Transverse colon (tissue), 4 donors: ENCODE results near the gene STARD9.

Experiments
- EP300 ChIP-seq: sonication (generic); formaldehyde crosslinking; IDR thresholded peaks from one replicate; pipeline ENCODE4 v1.6.1; 2017; ENCODE audit warnings: antibody characterized with exemption, low read depth
- POLR2A ChIP-seq: fragments of 450-650 bp; IDR thresholded peaks from one replicate; pipeline ENCODE4 v1.6.1; 2016; ENCODE audit warnings: antibody characterized with exemption, mild to moderate bottlenecking, moderate library complexity
- POLR2AphosphoS5 ChIP-seq, 3 donors: sonication (generic); formaldehyde crosslinking; IDR thresholded peaks; one replicate each; pipeline ENCODE4 v1.6.1; 2016; ENCODE audit warnings: antibody characterized with exemption in 3 of 3
- TF ChIP-seq, protein P1 (sequence below), 5 experiments: fragments of 200-600 bp in 3 of 5; fragments of 450-650 bp in 2 of 5; sonication (generic) in 3 of 5; IDR thresholded peaks; 1 replicate in 2 of 5; 2 replicates in 3 of 5; pipeline ENCODE4 v1.5.1; 2016 to 2017; ENCODE audit warnings: antibody characterized with exemption in 5 of 5, inconsistent platforms in 3 of 5, mild to moderate bottlenecking in 2 of 5, moderate library complexity in 1 of 5

DNA sequence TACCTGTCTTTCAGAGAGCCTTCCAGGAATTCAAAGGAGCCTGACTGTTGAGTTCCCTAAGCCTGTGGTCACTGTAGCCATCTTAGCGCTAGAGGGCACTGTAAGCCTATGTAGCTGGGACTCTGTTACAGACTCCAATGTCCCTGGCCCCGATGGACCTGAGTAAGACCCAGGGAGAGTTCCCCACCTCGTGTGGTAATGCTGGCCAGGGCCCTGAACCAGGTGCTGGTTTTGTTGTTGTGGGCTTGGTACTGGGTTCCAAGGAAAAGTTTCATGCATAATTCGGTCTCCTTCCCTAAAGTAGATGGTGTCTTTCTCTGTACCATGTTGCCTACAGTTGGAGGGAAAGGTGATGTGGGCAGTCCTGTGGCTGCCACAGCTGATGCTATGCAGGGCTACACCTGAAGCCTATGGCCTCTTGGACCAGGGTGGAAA, 129.1 kb downstream of the STARD9 start:
- TF ChIP-seq POLR2A = no peak
- TF ChIP-seq, protein P1, sequence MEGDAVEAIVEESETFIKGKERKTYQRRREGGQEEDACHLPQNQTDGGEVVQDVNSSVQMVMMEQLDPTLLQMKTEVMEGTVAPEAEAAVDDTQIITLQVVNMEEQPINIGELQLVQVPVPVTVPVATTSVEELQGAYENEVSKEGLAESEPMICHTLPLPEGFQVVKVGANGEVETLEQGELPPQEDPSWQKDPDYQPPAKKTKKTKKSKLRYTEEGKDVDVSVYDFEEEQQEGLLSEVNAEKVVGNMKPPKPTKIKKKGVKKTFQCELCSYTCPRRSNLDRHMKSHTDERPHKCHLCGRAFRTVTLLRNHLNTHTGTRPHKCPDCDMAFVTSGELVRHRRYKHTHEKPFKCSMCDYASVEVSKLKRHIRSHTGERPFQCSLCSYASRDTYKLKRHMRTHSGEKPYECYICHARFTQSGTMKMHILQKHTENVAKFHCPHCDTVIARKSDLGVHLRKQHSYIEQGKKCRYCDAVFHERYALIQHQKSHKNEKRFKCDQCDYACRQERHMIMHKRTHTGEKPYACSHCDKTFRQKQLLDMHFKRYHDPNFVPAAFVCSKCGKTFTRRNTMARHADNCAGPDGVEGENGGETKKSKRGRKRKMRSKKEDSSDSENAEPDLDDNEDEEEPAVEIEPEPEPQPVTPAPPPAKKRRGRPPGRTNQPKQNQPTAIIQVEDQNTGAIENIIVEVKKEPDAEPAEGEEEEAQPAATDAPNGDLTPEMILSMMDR (IDR thresholded peaks at IDR 0.05) = peak; percentile 65 to 77 (median 72)
- TF ChIP-seq POLR2AphosphoS5 (IDR thresholded peaks at IDR 0.05) = no peak
- TF ChIP-seq EP300 = no peak
